Thymus (tissue), 11 donors: Measurements from ENCODE around the gene DCUN1D3. TPM values are rescaled to one million over a fixed set of nuclear protein-coding genes. Genes with fewer than 3 reads are reported as not detected.
"Not testable (repeated sequence)": the region's sequence is repeated elsewhere in the genome, so short reads cannot be mapped to it uniquely, and the experiment has no call there.

ENCODE experiments used
- DNase-seq, 9 donors: peaks; one replicate each; pipeline ENCODE4 v3.0.0-alpha.2; 2013; ENCODE audit warnings: low spot score in 9 of 9, low read depth in 6 of 9, missing footprints in 1 of 9
- H3K27ac ChIP-seq, 2 donors: one replicate each; pipeline ENCODE4 v1.5.1; 2013; ENCODE audit warnings: control low read depth in 1 of 2, low read depth in 1 of 2, low read length in 1 of 2, mild to moderate bottlenecking in 1 of 2, moderate library complexity in 1 of 2
- H3K27me3 ChIP-seq, 2 donors: one replicate each; pipeline ENCODE4 v1.5.1; 2013; ENCODE audit warnings: low read length in 1 of 2; ENCODE audit not compliant: control insufficient read depth in 2 of 2, insufficient read depth in 1 of 2
- H3K36me3 ChIP-seq, 2 donors: one replicate each; pipeline ENCODE4 v1.5.1; 2013; ENCODE audit warnings: low read length in 1 of 2, mild to moderate bottlenecking in 1 of 2, moderate library complexity in 1 of 2; ENCODE audit not compliant: control insufficient read depth in 2 of 2, insufficient read depth in 2 of 2
- H3K4me1 ChIP-seq, 2 donors: one replicate each; pipeline ENCODE4 v1.5.1; 2013; ENCODE audit warnings: low read length in 2 of 2; ENCODE audit not compliant: control insufficient read depth in 2 of 2, insufficient read depth in 2 of 2
- H3K4me3 ChIP-seq, 2 donors: one replicate each; pipeline ENCODE4 v1.5.1; 2013; ENCODE audit warnings: low read length in 2 of 2, control low read depth in 1 of 2, mild to moderate bottlenecking in 1 of 2
- H3K9me3 ChIP-seq, 2 donors: one replicate each; pipeline ENCODE4 v1.5.1; 2013; ENCODE audit warnings: low read length in 1 of 2, mild to moderate bottlenecking in 1 of 2; ENCODE audit not compliant: control insufficient read depth in 2 of 2, insufficient read depth in 1 of 2
- WGBS: extraction: QIAGEN DNeasy Blood & Tissue Kit; methylation state at CpG from one replicate; pipeline ENCODE4 v1.1.7; 2013; 5-methylcytosine and 5-hydroxymethylcytosine counted together
- polyA plus RNA-seq: library from polyadenylated mRNA; stranded (reverse); fragments of 200-250 nt; gene quantifications from one replicate; pipeline ENCODE4 v1.2.3, GENCODE V29; 2013
- total RNA-seq: library from RNA; stranded (reverse); fragments of 120-200 nt; gene quantifications from one replicate; pipeline ENCODE4 v1.2.4, GENCODE V29; 2013
- donor health status: healthy.

The DCUN1D3 gene
- total and polyA plus RNA-seq, 2 donors: 3.4 to 3.9 TPM

DNA sequence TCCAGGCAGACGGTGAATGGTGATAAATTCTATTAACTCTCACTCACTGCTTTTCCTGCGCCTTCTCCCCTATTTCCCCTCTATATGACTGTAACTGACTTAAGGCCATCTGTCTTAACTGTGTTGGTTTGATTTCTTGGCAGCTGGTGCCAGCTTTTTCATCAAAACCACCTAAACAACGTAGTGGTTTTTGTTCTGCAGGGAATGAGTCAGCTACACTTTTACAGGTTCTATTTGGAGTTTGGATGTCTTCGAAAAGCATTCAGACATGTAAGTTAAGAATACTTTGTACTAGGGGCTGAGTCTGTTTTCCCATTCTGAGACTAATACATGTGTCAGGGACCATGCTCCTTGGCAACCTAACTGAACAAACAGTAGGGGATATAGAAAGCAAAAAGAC is 85.4 kb downstream of the DCUN1D3 start:
- DNase-seq: peak in 4 of 9 donors; percentile 7 to 49 (median 13)
- Histone ChIP-seq H3K36me3 (peaks cover 7 to 11% of the 10 kb centered on the region in 2 donors), H3K4me3 (no peak overlapping the region), H3K27me3 (no peaks in the 10 kb centered on the region), H3K4me1 (peaks cover 0 to 5% of the 10 kb centered on the region in 2 donors), H3K27ac (peak overlapping the region in 1 of 2 donors; percentile 55), H3K9me3 (no peaks in the 10 kb centered on the region)
- 13% methylated on average over 4 of the region's 4 CpGs for WGBS

DNA sequence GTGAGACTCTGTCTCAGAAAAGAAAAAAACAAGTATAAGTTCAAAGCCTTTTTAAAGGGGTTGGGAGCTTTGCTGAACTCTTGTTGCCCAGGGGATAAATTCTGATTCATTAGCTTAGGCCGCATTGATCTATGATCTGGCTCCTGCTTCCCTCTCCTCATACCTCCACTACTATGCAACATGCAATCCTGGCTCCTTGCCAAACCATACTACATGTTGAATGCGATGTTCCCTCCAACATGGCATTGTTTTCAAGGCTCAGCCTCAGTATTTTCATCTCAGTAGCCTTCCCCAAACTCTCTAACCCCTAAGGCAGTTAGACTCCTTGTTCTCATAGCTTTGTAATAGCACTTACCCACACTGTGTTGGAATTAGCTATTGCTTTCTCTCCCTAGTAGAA is 87.6 kb downstream of the DCUN1D3 start:
- no peaks in the 10 kb centered on the region for H3K27me3 ChIP-seq
- H3K4me1 ChIP-seq: peaks cover 8 to 13% of the 10 kb centered on the region in 2 donors
- DNase-seq: no peak
- no peak overlapping the region for H3K4me3 ChIP-seq
- H3K9me3 ChIP-seq: no peaks in the 10 kb centered on the region
- H3K27ac ChIP-seq: no peak overlapping the region
- 83% methylated on average over 2 of the region's 2 CpGs for WGBS
- H3K36me3 ChIP-seq: peaks cover 4 to 7% of the 10 kb centered on the region in 2 donors

DNA sequence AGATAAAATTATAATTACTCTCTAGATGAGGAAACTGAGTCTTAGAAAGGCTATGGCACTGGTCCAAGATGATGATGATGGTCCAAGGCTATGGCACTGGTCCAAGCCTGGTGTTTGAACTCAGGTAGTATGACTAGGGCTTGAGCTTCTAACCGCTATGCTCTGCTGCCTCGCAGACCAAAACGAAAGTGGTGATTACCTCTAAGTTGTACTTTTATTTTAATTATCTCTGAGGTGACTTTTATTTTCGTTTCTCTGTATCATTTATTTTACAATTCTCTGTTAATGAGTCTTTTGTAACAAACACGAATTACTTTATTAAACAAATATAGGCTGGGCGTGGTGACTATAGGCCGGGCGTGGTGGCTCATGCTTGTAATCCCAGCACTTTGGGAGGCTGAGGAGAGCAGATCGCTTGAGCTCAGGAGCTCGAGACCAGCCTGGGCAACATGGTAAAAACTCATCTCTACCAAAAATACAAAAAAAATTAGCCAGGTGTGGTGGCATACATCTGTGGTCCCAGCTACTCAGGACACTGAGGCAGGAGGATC is 88.2 kb downstream of the DCUN1D3 start:
- no peak overlapping the region for H3K4me3 ChIP-seq
- H3K4me1 ChIP-seq: peaks cover 12 to 18% of the 10 kb centered on the region in 2 donors
- DNase-seq: no peak
- H3K9me3 ChIP-seq: no peaks in the 10 kb centered on the region
- whole genome bisulfite sequencing: 96% methylated on average over 10 of the region's 10 CpGs
- no peaks in the 10 kb centered on the region for H3K27me3 ChIP-seq
- peaks cover 4 to 7% of the 10 kb centered on the region in 2 donors for H3K36me3 ChIP-seq
- no peak overlapping the region for H3K27ac ChIP-seq

GRCh38 chr16:20807862-20808261 is 92.3 kb downstream of the DCUN1D3 start:
- no peaks in the 10 kb centered on the region for H3K27me3 ChIP-seq
- no peaks in the 10 kb centered on the region for H3K36me3 ChIP-seq
- H3K27ac ChIP-seq: peak overlapping the region in 1 of 2 donors; percentile 12
- H3K4me3 ChIP-seq: peak overlapping the region in 1 of 2 donors; percentile 77
- 96% methylated on average over 11 of the region's 11 CpGs for WGBS
- H3K4me1 ChIP-seq: peaks cover 12 to 13% of the 10 kb centered on the region in 2 donors
- no peaks in the 10 kb centered on the region for H3K9me3 ChIP-seq
- DNase-seq: no peak

DNA sequence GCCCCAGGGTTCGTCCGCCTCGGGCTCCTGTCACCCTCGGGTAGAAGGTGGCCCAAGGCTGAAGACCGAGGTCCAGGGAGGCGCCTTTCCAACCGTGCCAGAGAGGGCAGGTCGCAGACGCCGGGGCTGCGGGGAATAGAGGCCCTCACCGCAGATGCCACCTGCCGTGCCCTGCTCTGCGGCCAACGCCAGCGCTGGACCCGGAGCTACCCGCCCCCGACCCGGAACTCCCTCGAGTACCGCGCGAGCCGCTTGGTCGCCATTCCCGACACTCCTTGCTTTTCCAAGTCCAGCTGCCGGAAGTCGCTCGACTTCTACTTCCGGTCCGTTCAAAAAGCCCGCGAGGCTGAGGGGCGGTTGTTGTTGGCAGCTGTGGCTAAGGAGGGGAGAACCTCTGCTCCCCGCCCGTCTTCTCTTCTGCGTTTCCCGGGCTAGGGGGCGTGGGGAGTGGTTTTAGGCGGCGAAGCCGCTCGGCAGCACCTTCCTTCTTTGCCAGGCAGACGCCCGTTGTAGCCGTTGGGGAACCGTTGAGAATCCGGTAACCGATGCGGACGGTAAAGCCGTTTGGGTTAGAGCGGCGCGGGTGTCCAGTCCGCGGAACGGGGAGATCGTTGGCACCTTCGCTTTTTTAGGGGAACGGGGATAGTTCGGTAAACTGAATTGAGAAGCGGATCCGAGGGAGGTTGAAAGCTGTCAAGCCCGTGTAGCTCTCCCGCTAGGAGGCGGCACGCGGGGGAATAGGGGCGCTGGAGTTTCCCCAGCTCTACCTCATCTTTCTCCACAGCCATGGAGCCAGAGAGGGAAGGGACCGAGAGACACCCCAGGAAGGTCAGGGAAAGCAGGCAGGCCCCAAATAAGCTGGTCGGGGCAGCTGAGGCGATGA is 93.7 kb downstream of the DCUN1D3 start, which contains the start of the genes ERI2 and REXO5:
Gene ERI2 (minus strand): TSS at position 305 of the 883 bp plus-strand sequence. CDS start 42 bp downstream, at position 263.
Gene REXO5 (plus strand): TSS at position 360 of the 883 bp plus-strand sequence. CDS start 427 bp downstream, at position 787.
- Histone ChIP-seq H3K4me3 (peak within 1 kb of the TSS; percentile 62 to 77), H3K27ac (peak within 1 kb of the TSS; percentile 82 to 96), H3K27me3 (no peaks in the 10 kb centered on the region), H3K36me3 (peaks cover 0 to 5% of the 10 kb centered on the region in 2 donors), H3K9me3 (no peaks in the 10 kb centered on the region), H3K4me1 (peaks cover 12 to 13% of the 10 kb centered on the region in 2 donors)
- WGBS: under 1% methylated on average over 74 of the region's 74 CpGs
- peak; percentile 61 to 90 (median 73) for DNase-seq

DNA sequence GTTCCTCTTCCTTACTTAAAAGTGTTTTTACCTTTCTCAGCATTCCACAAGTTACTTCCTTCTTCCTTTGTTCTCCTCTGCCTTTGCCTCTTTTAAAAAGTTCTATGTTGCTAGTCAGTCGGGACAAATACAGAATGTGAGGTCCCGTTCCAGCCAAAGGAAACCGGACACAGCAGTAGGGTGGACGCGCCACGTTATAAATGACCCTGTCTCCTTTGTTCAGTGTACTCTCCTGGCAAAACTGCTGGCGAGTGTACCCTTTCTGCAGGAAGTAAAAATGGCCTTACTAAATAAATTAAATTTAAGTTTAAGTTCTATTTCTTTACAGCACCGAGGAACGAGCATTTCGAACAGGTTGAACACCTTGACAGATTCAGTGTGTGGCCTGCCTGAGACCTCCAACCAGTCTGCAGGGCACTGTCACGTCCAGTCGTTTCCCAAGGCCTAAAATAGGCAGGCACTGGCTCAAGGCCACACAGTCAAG is 94.4 kb downstream of the DCUN1D3 start:
- H3K27me3 ChIP-seq, H3K36me3 ChIP-seq, H3K9me3 ChIP-seq: not testable (repeated sequence)
- H3K4me1 ChIP-seq: peaks cover 12 to 13% of the 10 kb centered on the region in 2 donors
- DNase-seq: peak in 2 of 9 donors; percentile 4 to 13
- WGBS: 21% methylated on average over 12 of the region's 12 CpGs
- H3K4me3 ChIP-seq: peak overlapping the region; percentile 62 to 77
- peak overlapping the region; percentile 72 to 96 for H3K27ac ChIP-seq

Other genes with a start within 250 kb of the DCUN1D3 start
- gene ACSM1, start 202.7 kb downstream of the DCUN1D3 start, total RNA-seq: 0.42 TPM
- gene ACSM1, start 202.7 kb downstream of the DCUN1D3 start, polyA plus RNA-seq: 0.52 TPM
- 49.9 TPM for gene THUMPD1, start 158.5 kb downstream of the DCUN1D3 start, total RNA-seq
- gene THUMPD1, start 158.5 kb downstream of the DCUN1D3 start, polyA plus RNA-seq: 31.8 TPM
- gene ACSM3, start 136.3 kb downstream of the DCUN1D3 start, total RNA-seq: 4.1 TPM
- 9.9 TPM for gene ACSM3, start 136.3 kb downstream of the DCUN1D3 start, polyA plus RNA-seq
- gene ERI2, start 93.9 kb downstream of the DCUN1D3 start, total RNA-seq: 20.1 TPM
- 12.2 TPM for gene ERI2, start 93.9 kb downstream of the DCUN1D3 start, polyA plus RNA-seq
- 11.1 TPM for gene REXO5, start 93.8 kb downstream of the DCUN1D3 start, total RNA-seq
- gene REXO5, start 93.8 kb downstream of the DCUN1D3 start, polyA plus RNA-seq: 3.7 TPM
- gene LYRM1, start 413 bp upstream of the DCUN1D3 start, total RNA-seq: 32.3 TPM
- gene LYRM1, start 413 bp upstream of the DCUN1D3 start, polyA plus RNA-seq: 53.3 TPM